Activated T-helper 1 cell treated with anti-CD3 and anti-CD28 coated beads, Interleukin-12 subunit alpha, Interleukin-12 subunit beta, Interleukin-2, Interleukin-4 antibody, amounts not matched to agents 30 ng/mL and 10 ng/mL and 1 ng/mL, durations not matched to agents 14 hours and 24 hours and 36 hours (primary cell): ENCODE data around the gene DNAH6. TPM values are rescaled to one million over a fixed set of nuclear protein-coding genes. Genes with fewer than 3 reads are reported as not detected.

Experiments
- DNase-seq: peaks from one replicate; pipeline ENCODE4 v3.0.0; 2021; ENCODE audit warnings: low spot score
- H3K27ac Mint-ChIP-seq: one replicate; pipeline ENCODE4 v1.8.0; 2021; ENCODE audit warnings: mild to moderate bottlenecking, mixed read lengths
- H3K27me3 Mint-ChIP-seq: one replicate; pipeline ENCODE4 v1.8.0; 2022; ENCODE audit warnings: mild to moderate bottlenecking, moderate library complexity, mixed read lengths; ENCODE audit not compliant: insufficient read depth
- H3K36me3 Mint-ChIP-seq: one replicate; pipeline ENCODE4 v1.8.0; 2021; ENCODE audit warnings: low read depth, mixed read lengths
- H3K4me1 Mint-ChIP-seq: one replicate; pipeline ENCODE4 v1.8.0; 2021; ENCODE audit warnings: low read depth, mixed read lengths
- H3K4me3 Mint-ChIP-seq: one replicate; pipeline ENCODE4 v1.8.0; 2021; ENCODE audit warnings: mild to moderate bottlenecking, moderate library complexity, mixed read lengths
- H3K9me3 Mint-ChIP-seq: one replicate; pipeline ENCODE4 v1.8.0; 2021; ENCODE audit warnings: mixed read lengths
- intact Hi-C: fragments of 100-400 bp; cut with micrococcal nuclease; formaldehyde crosslinking; loops from one replicate; pipeline ENCODE4 v1.15.1; 2024
- total RNA-seq: library from RNA; stranded (reverse); gene quantifications from 2 replicates; pipeline ENCODE4 v1.2.3, GENCODE V29; 2022

Gene DNAH6
- total RNA-seq, 1 donor from 2014 or later = 0.16 TPM

GRCh38 chr2:84811839-84812431 lies 295.6 kb downstream of the DNAH6 start:
- intact Hi-C loops = no loop called here
- H3K9me3 Mint-ChIP-seq = peaks cover 3% of the 10 kb centered on the region
- no peak overlapping the region for H3K4me3 Mint-ChIP-seq
- peaks cover 1% of the 10 kb centered on the region for H3K27me3 Mint-ChIP-seq
- DNase-seq = no peak
- H3K4me1 Mint-ChIP-seq = peaks cover 12% of the 10 kb centered on the region
- peaks cover 9% of the 10 kb centered on the region for H3K36me3 Mint-ChIP-seq
- peak overlapping the region; percentile 16 for H3K27ac Mint-ChIP-seq

- H3K27me3 Mint-ChIP-seq = peaks cover 1% of the 10 kb centered on the region
These were observed 298.8 kb downstream of the DNAH6 start for GRCh38 chr2:84815146-84815545.

GRCh38 chr2:84816426-84817026 lies 300.2 kb downstream of the DNAH6 start:
- peak overlapping the region; percentile 3 for H3K4me3 Mint-ChIP-seq
- H3K36me3 Mint-ChIP-seq = peaks cover 15% of the 10 kb centered on the region
- peak overlapping the region; percentile 49 for H3K27ac Mint-ChIP-seq
- intact Hi-C loops = loop anchor here (1.0 to 2.0 kb wide), 8 partner anchors 16 to 321 kb away; partner anchors contain the start of gene TMSB10
- no peak for DNase-seq
- no peaks in the 10 kb centered on the region for H3K27me3 Mint-ChIP-seq
- H3K9me3 Mint-ChIP-seq = peaks cover 3% of the 10 kb centered on the region
- H3K4me1 Mint-ChIP-seq = peaks cover 29% of the 10 kb centered on the region

More at GRCh38 chr2:84815146-84815545, 298.8 kb downstream of the DNAH6 start:
- intact Hi-C loops = no loop called here
- no peak overlapping the region for H3K4me3 Mint-ChIP-seq
- no peak for DNase-seq
- peaks cover 13% of the 10 kb centered on the region for H3K36me3 Mint-ChIP-seq
- no peak overlapping the region for H3K27ac Mint-ChIP-seq
- H3K9me3 Mint-ChIP-seq = peaks cover 3% of the 10 kb centered on the region
- H3K4me1 Mint-ChIP-seq = peaks cover 29% of the 10 kb centered on the region

- H3K36me3 Mint-ChIP-seq = peaks cover 15% of the 10 kb centered on the region
- no peak overlapping the region for H3K4me3 Mint-ChIP-seq
- H3K9me3 Mint-ChIP-seq = peaks cover 3% of the 10 kb centered on the region
- no peaks in the 10 kb centered on the region for H3K27me3 Mint-ChIP-seq
- H3K4me1 Mint-ChIP-seq = peaks cover 29% of the 10 kb centered on the region
- DNase-seq = no peak
- intact Hi-C loops = loop anchor here (1.0 to 2.0 kb wide), 8 partner anchors 16 to 322 kb away; partner anchors contain the start of gene TMSB10
- peak overlapping the region; percentile 45 for H3K27ac Mint-ChIP-seq
These were observed 300.9 kb downstream of the DNAH6 start for GRCh38 chr2:84817239-84817655.

GRCh38 chr2:84821806-84822205 lies 305.5 kb downstream of the DNAH6 start:
- Mint-ChIP-seq H3K4me3 (no peak overlapping the region), H3K27me3 (no peaks in the 10 kb centered on the region), H3K36me3 (peaks cover 22% of the 10 kb centered on the region), H3K4me1 (peaks cover 24% of the 10 kb centered on the region), H3K27ac (no peak overlapping the region), H3K9me3 (no peaks in the 10 kb centered on the region)
- intact Hi-C loops = no loop called here
- no peak for DNase-seq

GRCh38 chr2:84823229-84823628 lies 306.9 kb downstream of the DNAH6 start:
- Mint-ChIP-seq H3K9me3 (no peaks in the 10 kb centered on the region), H3K27me3 (no peaks in the 10 kb centered on the region), H3K36me3 (peaks cover 25% of the 10 kb centered on the region), H3K4me1 (peaks cover 10% of the 10 kb centered on the region), H3K4me3 (no peak overlapping the region), H3K27ac (peak overlapping the region; percentile 3)
- DNase-seq = no peak
- intact Hi-C loops = no loop called here

- H3K27me3 Mint-ChIP-seq = no peaks in the 10 kb centered on the region
- H3K9me3 Mint-ChIP-seq = no peaks in the 10 kb centered on the region
- H3K36me3 Mint-ChIP-seq = peaks cover 25% of the 10 kb centered on the region
- peaks cover 5% of the 10 kb centered on the region for H3K4me1 Mint-ChIP-seq
- H3K4me3 Mint-ChIP-seq = no peak overlapping the region
- intact Hi-C loops = no loop called here
- no peak for DNase-seq
- no peak overlapping the region for H3K27ac Mint-ChIP-seq
These were observed 307.5 kb downstream of the DNAH6 start for GRCh38 chr2:84823788-84824187.

- Mint-ChIP-seq H3K4me3 (no peak overlapping the region), H3K9me3 (no peaks in the 10 kb centered on the region), H3K36me3 (peaks cover 10% of the 10 kb centered on the region), H3K4me1 (peaks cover 9% of the 10 kb centered on the region), H3K27me3 (no peaks in the 10 kb centered on the region), H3K27ac (peak overlapping the region; percentile 24)
- DNase-seq = no peak
- intact Hi-C loops = no loop called here
These were observed 311.8 kb downstream of the DNAH6 start for GRCh38 chr2:84827978-84828575.

- intact Hi-C loops = no loop called here
- no peak overlapping the region for H3K4me3 Mint-ChIP-seq
- H3K9me3 Mint-ChIP-seq = no peaks in the 10 kb centered on the region
- H3K27ac Mint-ChIP-seq = no peak overlapping the region
- no peak for DNase-seq
- H3K36me3 Mint-ChIP-seq = peaks cover 7% of the 10 kb centered on the region
- no peaks in the 10 kb centered on the region for H3K27me3 Mint-ChIP-seq
- H3K4me1 Mint-ChIP-seq = peaks cover 20% of the 10 kb centered on the region
These were observed 313.4 kb downstream of the DNAH6 start for GRCh38 chr2:84829693-84830092.

- Mint-ChIP-seq H3K4me1 (peaks cover 24% of the 10 kb centered on the region), H3K9me3 (no peaks in the 10 kb centered on the region), H3K36me3 (peaks cover 9% of the 10 kb centered on the region), H3K27ac (no peak overlapping the region), H3K27me3 (no peaks in the 10 kb centered on the region), H3K4me3 (no peak overlapping the region)
- DNase-seq = no peak
- intact Hi-C loops = no loop called here
These were observed 313.8 kb downstream of the DNAH6 start for GRCh38 chr2:84830095-84830494.

- intact Hi-C loops = no loop called here
- Mint-ChIP-seq H3K27me3 (no peaks in the 10 kb centered on the region), H3K4me3 (peak overlapping the region; percentile 1), H3K27ac (peak overlapping the region; percentile 1), H3K9me3 (peaks cover 4% of the 10 kb centered on the region), H3K4me1 (peaks cover 24% of the 10 kb centered on the region), H3K36me3 (peaks cover 12% of the 10 kb centered on the region)
- DNase-seq = no peak
These were observed 314.6 kb downstream of the DNAH6 start for GRCh38 chr2:84830758-84831500.

GRCh38 chr2:84832772-84833461 lies 316.6 kb downstream of the DNAH6 start:
- intact Hi-C loops = loop anchor here (1.0 to 2.0 kb wide), 2 partner anchors 13 to 36 kb away; no protein-coding TSS in a partner anchor
- Mint-ChIP-seq H3K4me1 (peaks cover 24% of the 10 kb centered on the region), H3K4me3 (peak overlapping the region; percentile 31), H3K36me3 (peaks cover 20% of the 10 kb centered on the region), H3K9me3 (peaks cover 11% of the 10 kb centered on the region), H3K27ac (peak overlapping the region; percentile 77), H3K27me3 (no peaks in the 10 kb centered on the region)
- DNase-seq = peak; percentile 27
